Body of pancreas (tissue), 4 donors: ENCODE measurements around the gene FREM1.

Source experiments
- CTCF ChIP-seq, 7 experiments: fragments of 450-650 bp in 4 of 7; fragments of 200-600 bp in 3 of 7; sonication (generic) in 3 of 7; IDR thresholded peaks; one replicate each; pipeline ENCODE4 v1.5.1; 2016 to 2019; ENCODE audit warnings: antibody characterized with exemption in 7 of 7
- POLR2A ChIP-seq, 3 donors: fragments of 450-650 bp; IDR thresholded peaks; one replicate each; pipeline ENCODE4 v1.6.1; 2016; ENCODE audit warnings: antibody characterized with exemption in 3 of 3, mild to moderate bottlenecking in 2 of 3

DNA sequence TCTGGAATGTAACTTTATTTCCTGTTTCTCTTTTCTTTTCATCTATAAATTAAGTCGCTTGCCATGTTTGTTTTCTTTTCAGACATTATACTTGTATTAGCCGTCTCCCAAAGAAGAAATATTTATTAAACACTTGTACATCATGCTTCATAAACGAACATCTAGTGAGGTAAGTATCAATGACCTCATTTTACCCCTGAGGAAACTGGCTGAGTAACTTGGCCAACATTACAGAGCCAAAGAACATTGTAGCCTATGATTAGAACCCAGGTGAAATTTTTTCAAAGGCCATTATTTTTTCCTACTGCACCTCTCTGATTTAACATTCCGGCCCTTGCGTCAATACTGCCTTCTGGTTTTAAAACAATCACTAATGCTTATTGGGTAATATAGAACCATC lies 4.2 kb downstream of the FREM1 start:
- TF ChIP-seq CTCF (IDR thresholded peaks at IDR 0.05) (no peak), POLR2A (IDR thresholded peaks at IDR 0.05) (no peak)
